Activated T-helper 2 cell treated with anti-CD3 and anti-CD28 coated beads, Interferon-gamma antibody, Interleukin-2, Interleukin-4, amounts not matched to agents 10 μg/mL and 5 μg/mL and 100 μg/mL, durations not matched to agents 14 hours and 24 hours and 36 hours (primary cell): ENCODE measurements around the gene FOXP1. TPM values are rescaled to one million over a fixed set of nuclear protein-coding genes. Genes with fewer than 3 reads are reported as not detected.

Source experiments
- DNase-seq: peaks from one replicate; pipeline ENCODE4 v3.0.0; 2021; ENCODE audit warnings: low spot score
- H3K27ac Mint-ChIP-seq: one replicate; pipeline ENCODE4 v1.8.0; 2021; ENCODE audit warnings: mixed read lengths
- H3K27me3 Mint-ChIP-seq: one replicate; pipeline ENCODE4 v1.8.0; 2021; ENCODE audit warnings: low read depth, mixed read lengths
- H3K36me3 Mint-ChIP-seq: one replicate; pipeline ENCODE4 v1.8.0; 2021; ENCODE audit warnings: low read depth, mixed read lengths
- H3K4me1 Mint-ChIP-seq: one replicate; pipeline ENCODE4 v1.8.0; 2021; ENCODE audit warnings: low read depth, mixed read lengths
- H3K4me3 Mint-ChIP-seq: one replicate; pipeline ENCODE4 v1.8.0; 2021; ENCODE audit warnings: low read depth, mild to moderate bottlenecking, moderate library complexity, mixed read lengths
- H3K9me3 Mint-ChIP-seq: one replicate; pipeline ENCODE4 v1.8.0; 2021; ENCODE audit warnings: mixed read lengths
- intact Hi-C: fragments of 100-400 bp; cut with micrococcal nuclease; formaldehyde crosslinking; loops from one replicate; pipeline ENCODE4 v1.15.1; 2023
- total RNA-seq: library from RNA; stranded (reverse); gene quantifications from 2 replicates; pipeline ENCODE4 v1.2.3, GENCODE V29; 2022

FOXP1 gene
- total RNA-seq, 1 donor from 2014 or later: 132 TPM

- intact Hi-C loops: loop anchor here (1.0 to 5.0 kb wide), 2 partner anchors 73 to 499 kb away; partner anchors contain the start of gene FOXP1
- Mint-ChIP-seq H3K36me3 (peaks cover 57% of the 10 kb centered on the region), H3K27me3 (no peaks in the 10 kb centered on the region), H3K9me3 (no peaks in the 10 kb centered on the region), H3K4me3 (peak overlapping the region; percentile 9), H3K4me1 (peaks cover 79% of the 10 kb centered on the region), H3K27ac (peak overlapping the region; percentile 83)
- DNase-seq: no peak
These were observed 499.8 kb downstream of the FOXP1 start for GRCh38 chr3:71083726-71084131.

GRCh38 chr3:71082833-71083232, 500.7 kb downstream of the FOXP1 start:
- no peaks in the 10 kb centered on the region for H3K9me3 Mint-ChIP-seq
- peak overlapping the region; percentile 83 for H3K27ac Mint-ChIP-seq
- no peak for DNase-seq
- H3K4me1 Mint-ChIP-seq: peaks cover 79% of the 10 kb centered on the region
- H3K27me3 Mint-ChIP-seq: no peaks in the 10 kb centered on the region
- no peak overlapping the region for H3K4me3 Mint-ChIP-seq
- peaks cover 51% of the 10 kb centered on the region for H3K36me3 Mint-ChIP-seq
- intact Hi-C loops: loop anchor here (1.0 to 5.0 kb wide), 2 partner anchors 73 to 499 kb away; partner anchors contain the start of gene FOXP1

- Mint-ChIP-seq H3K27ac (peak overlapping the region; percentile 5), H3K9me3 (no peaks in the 10 kb centered on the region), H3K36me3 (peaks cover 53% of the 10 kb centered on the region), H3K4me1 (peaks cover 75% of the 10 kb centered on the region), H3K27me3 (no peaks in the 10 kb centered on the region), H3K4me3 (peak overlapping the region; percentile 1)
- DNase-seq: no peak
- intact Hi-C loops: loop anchor here (1.0 to 5.0 kb wide), 2 partner anchors 11 to 502 kb away; partner anchors contain the start of gene FOXP1
These were observed 502.9 kb downstream of the FOXP1 start for GRCh38 chr3:71080517-71081083.

- H3K27me3 Mint-ChIP-seq: no peaks in the 10 kb centered on the region
- peaks cover 47% of the 10 kb centered on the region for H3K36me3 Mint-ChIP-seq
- H3K9me3 Mint-ChIP-seq: no peaks in the 10 kb centered on the region
- H3K4me1 Mint-ChIP-seq: peaks cover 68% of the 10 kb centered on the region
- intact Hi-C loops: no loop called here
- H3K4me3 Mint-ChIP-seq: no peak overlapping the region
- DNase-seq: no peak
- peak overlapping the region; percentile 46 for H3K27ac Mint-ChIP-seq
These were observed 504.6 kb downstream of the FOXP1 start for GRCh38 chr3:71078723-71079525.

GRCh38 chr3:71078199-71078598, 505.3 kb downstream of the FOXP1 start:
- Mint-ChIP-seq H3K27me3 (no peaks in the 10 kb centered on the region), H3K36me3 (peaks cover 47% of the 10 kb centered on the region), H3K4me1 (peaks cover 67% of the 10 kb centered on the region), H3K4me3 (no peak overlapping the region), H3K9me3 (no peaks in the 10 kb centered on the region), H3K27ac (peak overlapping the region; percentile 13)
- intact Hi-C loops: no loop called here
- DNase-seq: no peak

GRCh38 chr3:71077070-71077469, 506.5 kb downstream of the FOXP1 start:
- no peak overlapping the region for H3K27ac Mint-ChIP-seq
- no peak for DNase-seq
- H3K4me3 Mint-ChIP-seq: no peak overlapping the region
- peaks cover 43% of the 10 kb centered on the region for H3K36me3 Mint-ChIP-seq
- no peaks in the 10 kb centered on the region for H3K9me3 Mint-ChIP-seq
- H3K27me3 Mint-ChIP-seq: no peaks in the 10 kb centered on the region
- intact Hi-C loops: no loop called here
- peaks cover 64% of the 10 kb centered on the region for H3K4me1 Mint-ChIP-seq

GRCh38 chr3:71076361-71077002, 507.0 kb downstream of the FOXP1 start:
- Mint-ChIP-seq H3K4me1 (peaks cover 62% of the 10 kb centered on the region), H3K4me3 (no peak overlapping the region), H3K9me3 (no peaks in the 10 kb centered on the region), H3K27me3 (no peaks in the 10 kb centered on the region), H3K36me3 (peaks cover 42% of the 10 kb centered on the region), H3K27ac (no peak overlapping the region)
- intact Hi-C loops: no loop called here
- no peak for DNase-seq

GRCh38 chr3:71075494-71075893, 508.0 kb downstream of the FOXP1 start:
- intact Hi-C loops: no loop called here
- H3K4me1 Mint-ChIP-seq: peaks cover 57% of the 10 kb centered on the region
- peaks cover 35% of the 10 kb centered on the region for H3K36me3 Mint-ChIP-seq
- H3K4me3 Mint-ChIP-seq: no peak overlapping the region
- DNase-seq: no peak
- no peak overlapping the region for H3K27ac Mint-ChIP-seq
- H3K9me3 Mint-ChIP-seq: no peaks in the 10 kb centered on the region
- H3K27me3 Mint-ChIP-seq: no peaks in the 10 kb centered on the region

GRCh38 chr3:71074423-71074822, 509.1 kb downstream of the FOXP1 start:
- H3K27ac Mint-ChIP-seq: no peak overlapping the region
- H3K36me3 Mint-ChIP-seq: peaks cover 36% of the 10 kb centered on the region
- H3K27me3 Mint-ChIP-seq: no peaks in the 10 kb centered on the region
- no peak overlapping the region for H3K4me3 Mint-ChIP-seq
- DNase-seq: no peak
- no peaks in the 10 kb centered on the region for H3K9me3 Mint-ChIP-seq
- peaks cover 58% of the 10 kb centered on the region for H3K4me1 Mint-ChIP-seq
- intact Hi-C loops: no loop called here

GRCh38 chr3:71072986-71073385, 510.5 kb downstream of the FOXP1 start:
- Mint-ChIP-seq H3K4me3 (no peak overlapping the region), H3K36me3 (peaks cover 35% of the 10 kb centered on the region), H3K4me1 (peaks cover 55% of the 10 kb centered on the region), H3K27ac (no peak overlapping the region), H3K9me3 (no peaks in the 10 kb centered on the region), H3K27me3 (no peaks in the 10 kb centered on the region)
- no peak for DNase-seq
- intact Hi-C loops: no loop called here

GRCh38 chr3:71072287-71072686, 511.2 kb downstream of the FOXP1 start:
- intact Hi-C loops: no loop called here
- Mint-ChIP-seq H3K27me3 (no peaks in the 10 kb centered on the region), H3K4me3 (no peak overlapping the region), H3K9me3 (no peaks in the 10 kb centered on the region), H3K4me1 (peaks cover 54% of the 10 kb centered on the region), H3K36me3 (peaks cover 29% of the 10 kb centered on the region), H3K27ac (no peak overlapping the region)
- no peak for DNase-seq

- Mint-ChIP-seq H3K27ac (peak overlapping the region; percentile 14), H3K4me3 (no peak overlapping the region), H3K4me1 (peaks cover 57% of the 10 kb centered on the region), H3K36me3 (peaks cover 18% of the 10 kb centered on the region), H3K27me3 (no peaks in the 10 kb centered on the region), H3K9me3 (no peaks in the 10 kb centered on the region)
- no peak for DNase-seq
- intact Hi-C loops: no loop called here
These were observed 512.7 kb downstream of the FOXP1 start for GRCh38 chr3:71070497-71071463.
